Measurements from ENCODE around the gene XPO5. TPM values are rescaled to one million over a fixed set of nuclear protein-coding genes. Genes with fewer than 3 reads are reported as not detected.

Gene XPO5
- total RNA-seq, 1 experiment from 2014 or later: 77.4 TPM

DNA sequence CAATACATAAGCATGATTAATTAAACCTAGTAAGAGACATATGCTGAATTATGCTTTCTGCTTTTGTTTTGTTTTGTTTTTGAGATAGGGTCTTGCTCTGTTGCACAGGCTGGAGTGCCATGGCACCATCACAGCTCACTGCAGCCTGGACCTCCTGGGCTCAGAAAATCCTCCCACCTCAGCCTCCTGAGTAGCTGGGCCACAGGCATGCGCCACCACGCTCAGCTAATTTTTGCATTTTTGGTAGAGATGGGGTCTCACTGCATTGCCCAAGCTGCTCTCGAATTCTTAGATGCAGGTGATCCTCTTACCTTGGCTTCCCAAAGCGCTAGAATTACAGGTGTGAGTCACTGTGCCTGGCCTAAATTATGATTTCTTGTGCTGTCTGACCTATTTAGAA lies 3.8 kb downstream of the XPO5 start (continued):
- no peak for TF ChIP-seq SRF (IDR thresholded peaks at IDR 0.05; ENCODE audit: low read depth)

DNA sequence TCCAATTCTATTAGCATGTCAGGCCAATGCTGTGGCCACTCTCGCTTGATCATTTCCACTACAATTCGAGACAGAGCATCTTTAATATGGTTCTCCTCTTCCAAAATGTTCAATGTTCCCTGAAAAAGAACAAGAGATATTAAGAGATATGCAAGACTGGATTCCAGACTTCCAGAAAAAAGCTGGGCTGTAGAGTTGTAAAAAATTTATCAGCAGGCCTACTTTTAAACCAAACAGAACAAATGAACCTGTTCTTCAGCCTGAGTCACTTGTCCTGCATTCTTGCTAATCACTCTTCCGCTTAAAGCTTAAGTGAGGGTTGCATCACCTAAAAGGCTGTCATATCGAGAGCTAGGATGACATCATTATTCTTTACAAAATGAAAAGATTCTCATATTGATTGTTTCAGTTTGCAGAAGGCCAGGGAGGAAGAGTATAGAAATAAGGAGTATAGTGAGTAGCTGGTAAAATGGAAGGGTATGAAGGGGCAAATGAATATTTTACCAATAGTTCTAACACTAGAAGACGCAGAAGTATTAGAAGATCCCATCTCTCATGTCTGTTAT lies 4.9 kb downstream of the XPO5 start:
- H3K4me1 ChIP-seq (ENCODE audit: control insufficient read depth in 1 of 2, insufficient read depth in 2 of 2, low read length in 2 of 2): peaks cover 3 to 7% of the 10 kb centered on the region in 2 experiments; a peak in 3 of 4 replicates
- no peaks in the 10 kb centered on the region for H3K27me3 ChIP-seq (ENCODE audit: insufficient read depth, low read length)
- H3K9me2 ChIP-seq (ENCODE audit: insufficient read depth): no peaks in the 10 kb centered on the region
- POLR2A ChIA-PET: no interaction called here
- ATAC-seq (no peak), DNase-seq (ENCODE audit: low read depth, low spot score) (no peak)
- intact Hi-C loops (cut with micrococcal nuclease): loop anchor here (5.0 kb wide), 1 partner anchor 44 kb away; no protein-coding TSS in a partner anchor
- RAD21 ChIA-PET (ENCODE audit: low non-redundant PET in 1 of 2, low total read pairs in 2 of 2, uncharacterized antibody in 2 of 2, unreplicated experiment in 2 of 2): interaction anchor here in 1 of 2 experiments (0.5 kb wide), 1 partner anchor 312 kb away, joined by 3 read pairs; no protein-coding TSS in a partner anchor
- H3K9ac ChIP-seq (ENCODE audit: low read length): no peak overlapping the region
- H3K27ac ChIP-seq (ENCODE audit: low read depth, low read length): no peak overlapping the region
- no peak overlapping the region for H3K4me3 ChIP-seq (replicated peaks in 1 of 2; ENCODE audit: low read depth in 1 of 2, low read length in 2 of 2)
- BruUV-seq (replicated peaks): no TSS peak
- peaks cover 49 to 51% of the 10 kb centered on the region in 2 experiments for H3K36me3 ChIP-seq (ENCODE audit: control insufficient read depth in 1 of 2, insufficient read depth in 2 of 2, low read length in 2 of 2)
- H2AFZ ChIP-seq (ENCODE audit: low read depth, low read length, poor library complexity, severe bottlenecking): no peak overlapping the region
- CTCF ChIA-PET: no interaction called here
- no peaks in the 10 kb centered on the region for H4K20me1 ChIP-seq (ENCODE audit: insufficient read depth)
- TF ChIP-seq RAD21 (IDR thresholded peaks at IDR 0.05; ENCODE audit: low read depth) (no peak), POLR2AphosphoS5 (IDR thresholded peaks at IDR 0.05; ENCODE audit: low read depth, low read length) (no peak), SRF (IDR thresholded peaks at IDR 0.05; ENCODE audit: low read depth) (no peak), SIN3A (IDR thresholded peaks at IDR 0.05; ENCODE audit: low read depth) (no peak), ZNF274 (IDR thresholded peaks at IDR 0.05; ENCODE audit: low read depth, low read length) (no peak)
- TF ChIP-seq, protein P1, sequence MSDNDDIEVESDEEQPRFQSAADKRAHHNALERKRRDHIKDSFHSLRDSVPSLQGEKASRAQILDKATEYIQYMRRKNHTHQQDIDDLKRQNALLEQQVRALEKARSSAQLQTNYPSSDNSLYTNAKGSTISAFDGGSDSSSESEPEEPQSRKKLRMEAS (IDR thresholded peaks at IDR 0.05): no peak
- TF ChIP-seq, protein P2, sequence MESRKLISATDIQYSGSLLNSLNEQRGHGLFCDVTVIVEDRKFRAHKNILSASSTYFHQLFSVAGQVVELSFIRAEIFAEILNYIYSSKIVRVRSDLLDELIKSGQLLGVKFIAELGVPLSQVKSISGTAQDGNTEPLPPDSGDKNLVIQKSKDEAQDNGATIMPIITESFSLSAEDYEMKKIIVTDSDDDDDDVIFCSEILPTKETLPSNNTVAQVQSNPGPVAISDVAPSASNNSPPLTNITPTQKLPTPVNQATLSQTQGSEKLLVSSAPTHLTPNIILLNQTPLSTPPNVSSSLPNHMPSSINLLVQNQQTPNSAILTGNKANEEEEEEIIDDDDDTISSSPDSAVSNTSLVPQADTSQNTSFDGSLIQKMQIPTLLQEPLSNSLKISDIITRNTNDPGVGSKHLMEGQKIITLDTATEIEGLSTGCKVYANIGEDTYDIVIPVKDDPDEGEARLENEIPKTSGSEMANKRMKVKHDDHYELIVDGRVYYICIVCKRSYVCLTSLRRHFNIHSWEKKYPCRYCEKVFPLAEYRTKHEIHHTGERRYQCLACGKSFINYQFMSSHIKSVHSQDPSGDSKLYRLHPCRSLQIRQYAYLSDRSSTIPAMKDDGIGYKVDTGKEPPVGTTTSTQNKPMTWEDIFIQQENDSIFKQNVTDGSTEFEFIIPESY (IDR thresholded peaks at IDR 0.05; ENCODE audit: extremely low read depth, insufficient replicate concordance, low read length): no peak
- H3K79me2 ChIP-seq (ENCODE audit: insufficient read depth, low read length): peaks cover 52% of the 10 kb centered on the region
- H3K4me2 ChIP-seq (ENCODE audit: low read length): no peak overlapping the region
- no peaks in the 10 kb centered on the region for H3K9me3 ChIP-seq (ENCODE audit: control insufficient read depth in 1 of 2, insufficient read depth in 1 of 2, low read depth in 1 of 2, low read length in 2 of 2)

All from HCT116 (cell line).